Measurements from ENCODE around the gene KRTAP10-6. TPM values are rescaled to one million over a fixed set of nuclear protein-coding genes. Genes with fewer than 3 reads are reported as not detected.

The KRTAP10-6 gene
- polyA plus RNA-seq, 1 of the 3 experiments (the other 2 are of a cell fraction), result not detected

- no peak for DNase-seq
- Histone ChIP-seq H3K79me2 (ENCODE audit: insufficient read depth) (no peaks in the 10 kb centered on the region), H3K27me3 (ENCODE audit: insufficient read depth) (no peaks in the 10 kb centered on the region; the same call in 1 of the 2 replicates), H3K27ac (ENCODE audit: low read depth in 2 of 2, low read length in 1 of 2) (no peak overlapping the region), H4K20me1 (ENCODE audit: insufficient read depth) (no peaks in the 10 kb centered on the region), H3K36me3 (replicated peaks in 1 of 2; ENCODE audit: control insufficient read depth in 1 of 2, insufficient read depth in 2 of 2, low read length in 1 of 2) (no peaks in the 10 kb centered on the region), H2AFZ (ENCODE audit: low read depth) (no peak overlapping the region), H3F3A (replicated peaks; ENCODE audit: insufficient read depth) (no peaks in the 10 kb centered on the region), H3K9ac (no peak overlapping the region), H3K4me3 (ENCODE audit: low read depth in 2 of 2, low read length in 1 of 2) (no peak overlapping the region), H3K4me2 (no peak overlapping the region), H3K4me1 (ENCODE audit: control insufficient read depth in 1 of 2, insufficient read depth in 2 of 2, low read depth in 1 of 2, low read length in 1 of 2) (peaks cover 0 to 10% of the 10 kb centered on the region in 2 experiments; a peak in 1 of 4 replicates), H3K9me2 (no peaks in the 10 kb centered on the region), H3K9me3 (no peaks in the 10 kb centered on the region)
- CTCF ChIA-PET, result interaction anchor here (2.5 kb wide), 1 partner anchor 210 kb away, joined by 8 read pairs; no protein-coding TSS in a partner anchor
- TF ChIP-seq, protein P1, sequence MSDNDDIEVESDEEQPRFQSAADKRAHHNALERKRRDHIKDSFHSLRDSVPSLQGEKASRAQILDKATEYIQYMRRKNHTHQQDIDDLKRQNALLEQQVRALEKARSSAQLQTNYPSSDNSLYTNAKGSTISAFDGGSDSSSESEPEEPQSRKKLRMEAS (IDR thresholded peaks at IDR 0.05; ENCODE audit: low read depth), result no peak
- TF ChIP-seq USF1 (IDR thresholded peaks at IDR 0.05; ENCODE audit: borderline replicate concordance, low read depth) (no peak), GATA2 (CRISPR knock-in tag; IDR thresholded peaks at IDR 0.05) (no peak), NFIC (IDR thresholded peaks at IDR 0.05; ENCODE audit: borderline replicate concordance) (no peak), TCF12 (IDR thresholded peaks at IDR 0.05) (no peak), ELF1 (IDR thresholded peaks at IDR 0.05) (no peak), NRF1 (IDR thresholded peaks at IDR 0.05; ENCODE audit: low read depth, low read length) (no peak), MXI1 (IDR thresholded peaks at IDR 0.05; ENCODE audit: low read depth, low read length) (no peak), POLR2AphosphoS5 (IDR thresholded peaks at IDR 0.05; ENCODE audit: low read depth, low read length) (no peak), YY1 (IDR thresholded peaks at IDR 0.05; ENCODE audit: low read depth) (no peak), MEF2A (IDR thresholded peaks at IDR 0.05; ENCODE audit: borderline replicate concordance, low read depth) (no peak), SIN3A (IDR thresholded peaks at IDR 0.05; ENCODE audit: borderline replicate concordance, low read depth, low read length) (no peak)
- TF ChIP-seq, protein P2, sequence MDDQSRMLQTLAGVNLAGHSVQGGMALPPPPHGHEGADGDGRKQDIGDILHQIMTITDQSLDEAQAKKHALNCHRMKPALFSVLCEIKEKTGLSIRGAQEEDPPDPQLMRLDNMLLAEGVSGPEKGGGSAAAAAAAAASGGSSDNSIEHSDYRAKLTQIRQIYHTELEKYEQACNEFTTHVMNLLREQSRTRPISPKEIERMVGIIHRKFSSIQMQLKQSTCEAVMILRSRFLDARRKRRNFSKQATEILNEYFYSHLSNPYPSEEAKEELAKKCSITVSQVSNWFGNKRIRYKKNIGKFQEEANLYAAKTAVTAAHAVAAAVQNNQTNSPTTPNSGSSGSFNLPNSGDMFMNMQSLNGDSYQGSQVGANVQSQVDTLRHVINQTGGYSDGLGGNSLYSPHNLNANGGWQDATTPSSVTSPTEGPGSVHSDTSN (IDR thresholded peaks at IDR 0.05), result no peak
- POLR2A ChIA-PET, result no interaction called here
- 7% methylated on average over 6 of the region's 6 CpGs for WGBS (ENCODE audit: low lambda C conversion rate)
Measured at GRCh38 chr21:44583800-44584147, 8.5 kb downstream of the KRTAP10-6 start.

- H3K27ac ChIP-seq (ENCODE audit: low read depth in 2 of 2, low read length in 1 of 2), result no peak overlapping the region
- H3K4me1 ChIP-seq (ENCODE audit: control insufficient read depth in 1 of 2, insufficient read depth in 2 of 2, low read depth in 1 of 2, low read length in 1 of 2), result peaks cover 0 to 10% of the 10 kb centered on the region in 2 experiments; a peak in 1 of 4 replicates
- WGBS (ENCODE audit: low lambda C conversion rate), result under 1% methylated on average over 11 of the region's 11 CpGs
- H3K4me3 ChIP-seq (ENCODE audit: low read depth in 2 of 2, low read length in 1 of 2), result no peak overlapping the region
- TF ChIP-seq RXRA (IDR thresholded peaks at IDR 0.05; ENCODE audit: borderline replicate concordance, low read depth) (no peak), RFX5 (IDR thresholded peaks at IDR 0.05; ENCODE audit: low read length) (no peak), GABPA (IDR thresholded peaks at IDR 0.05; ENCODE audit: low read depth) (no peak), USF2 (IDR thresholded peaks at IDR 0.05; ENCODE audit: borderline replicate concordance, low read depth, low read length) (no peak), RAD21 (IDR thresholded peaks at IDR 0.05; ENCODE audit: low read length) (no peak), GATA2 (CRISPR knock-in tag; IDR thresholded peaks at IDR 0.05) (no peak), FOXJ3 (CRISPR knock-in tag; IDR thresholded peaks at IDR 0.05) (no peak), TCF12 (IDR thresholded peaks at IDR 0.05) (no peak), EZH2phosphoT487 (IDR thresholded peaks at IDR 0.05; ENCODE audit: borderline replicate concordance, low read depth) (no peak), RCOR1 (IDR thresholded peaks at IDR 0.05; ENCODE audit: low read length) (no peak), POLR2AphosphoS5 (IDR thresholded peaks at IDR 0.05; ENCODE audit: low read depth, low read length) (no peak), YY1 (IDR thresholded peaks at IDR 0.05; ENCODE audit: low read depth) (no peak), JUND (IDR thresholded peaks at IDR 0.05) (no peak)
- ChIA-PET POLR2A (no interaction called here), CTCF (interaction anchor here (2.5 kb wide), 1 partner anchor 210 kb away, joined by 8 read pairs; no protein-coding TSS in a partner anchor)
- H3K9ac ChIP-seq, result no peak overlapping the region
- H3K9me2 ChIP-seq, result no peaks in the 10 kb centered on the region
- no peak overlapping the region for H3K4me2 ChIP-seq
- H2AFZ ChIP-seq (ENCODE audit: low read depth), result no peak overlapping the region
- H4K20me1 ChIP-seq (ENCODE audit: insufficient read depth), result no peaks in the 10 kb centered on the region
- no peaks in the 10 kb centered on the region for H3K79me2 ChIP-seq (ENCODE audit: insufficient read depth)
- H3F3A ChIP-seq (replicated peaks; ENCODE audit: insufficient read depth), result no peaks in the 10 kb centered on the region
- DNase-seq, result no peak
- H3K36me3 ChIP-seq (replicated peaks in 1 of 2; ENCODE audit: control insufficient read depth in 1 of 2, insufficient read depth in 2 of 2, low read length in 1 of 2), result no peaks in the 10 kb centered on the region
- no peaks in the 10 kb centered on the region; the same call in 1 of the 2 replicates for H3K27me3 ChIP-seq (ENCODE audit: insufficient read depth)
- no peaks in the 10 kb centered on the region for H3K9me3 ChIP-seq
Measured at GRCh38 chr21:44583089-44583799, 9.1 kb downstream of the KRTAP10-6 start.
